T-helper 2 cell treated with Interferon-gamma antibody and Interleukin-4, amounts not matched to agents 5 μg/mL and 100 μg/mL, for 36 hours (primary cell): Measurements from ENCODE around the gene MYCBP2.

ENCODE experiments used
- DNase-seq: peaks from one replicate; pipeline ENCODE4 v3.0.0; 2021; ENCODE audit warnings: low spot score
- H3K27ac Mint-ChIP-seq: one replicate; pipeline ENCODE4 v1.8.0; 2021; ENCODE audit warnings: mild to moderate bottlenecking, mixed read lengths
- H3K27me3 Mint-ChIP-seq: one replicate; pipeline ENCODE4 v1.8.0; 2021; ENCODE audit warnings: low read depth, mixed read lengths
- H3K36me3 Mint-ChIP-seq: one replicate; pipeline ENCODE4 v1.8.0; 2021; ENCODE audit warnings: low read depth, mixed read lengths
- H3K4me1 Mint-ChIP-seq: one replicate; pipeline ENCODE4 v1.8.0; 2021; ENCODE audit warnings: low read depth, mixed read lengths
- H3K4me3 Mint-ChIP-seq: one replicate; pipeline ENCODE4 v1.8.0; 2022; ENCODE audit warnings: mild to moderate bottlenecking, moderate library complexity, mixed read lengths
- H3K9me3 Mint-ChIP-seq: one replicate; pipeline ENCODE4 v1.8.0; 2021; ENCODE audit warnings: mixed read lengths

Gene MYCBP2

DNA sequence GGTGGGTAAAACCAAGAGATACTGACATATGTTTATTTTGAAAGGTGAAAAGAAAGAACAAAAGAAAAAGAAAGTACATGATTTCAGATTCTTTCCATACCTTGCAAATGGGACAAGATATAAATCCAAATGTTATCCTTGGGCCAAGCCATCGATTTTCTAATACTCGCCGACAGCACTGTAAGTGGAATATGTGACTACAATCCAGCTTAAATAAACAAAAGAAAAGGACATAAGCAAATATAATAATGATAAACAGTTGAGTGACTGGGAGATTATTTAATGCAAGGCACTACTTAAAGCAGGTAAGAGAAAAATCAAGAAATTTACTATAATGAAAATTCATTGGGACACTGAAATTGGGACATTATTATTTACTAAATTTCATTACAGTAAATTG is 270.0 kb downstream of the MYCBP2 start:
- H3K36me3 Mint-ChIP-seq: peaks cover 38% of the 10 kb centered on the region
- H3K27me3 Mint-ChIP-seq: no peaks in the 10 kb centered on the region
- H3K27ac Mint-ChIP-seq: peak overlapping the region; percentile 41

DNA sequence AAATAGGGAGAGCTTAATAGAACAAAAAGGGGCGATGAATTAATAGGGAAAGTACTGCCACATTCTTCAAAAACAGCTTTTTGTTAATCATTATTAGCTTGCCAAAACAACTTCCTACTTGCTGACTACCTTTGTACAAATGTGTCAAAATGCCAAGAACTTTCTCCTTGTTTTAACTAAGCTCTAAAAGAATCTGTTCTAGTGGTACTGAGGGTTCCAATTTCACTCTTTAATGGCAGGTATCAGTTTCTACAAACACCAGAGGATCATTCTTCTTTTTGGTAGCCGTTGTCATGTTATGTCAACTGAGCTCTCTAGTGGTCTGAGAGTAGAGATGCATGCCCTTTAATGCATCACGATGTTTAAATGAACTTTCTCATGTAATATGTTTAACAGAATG is 270.5 kb downstream of the MYCBP2 start:
- no peak overlapping the region for H3K27ac Mint-ChIP-seq

More for the DNA sequence above, 270.0 kb downstream of the MYCBP2 start:
- no peaks in the 10 kb centered on the region for H3K4me1 Mint-ChIP-seq
- DNase-seq: no peak
- H3K9me3 Mint-ChIP-seq: no peaks in the 10 kb centered on the region
- H3K4me3 Mint-ChIP-seq: no peak overlapping the region

DNA sequence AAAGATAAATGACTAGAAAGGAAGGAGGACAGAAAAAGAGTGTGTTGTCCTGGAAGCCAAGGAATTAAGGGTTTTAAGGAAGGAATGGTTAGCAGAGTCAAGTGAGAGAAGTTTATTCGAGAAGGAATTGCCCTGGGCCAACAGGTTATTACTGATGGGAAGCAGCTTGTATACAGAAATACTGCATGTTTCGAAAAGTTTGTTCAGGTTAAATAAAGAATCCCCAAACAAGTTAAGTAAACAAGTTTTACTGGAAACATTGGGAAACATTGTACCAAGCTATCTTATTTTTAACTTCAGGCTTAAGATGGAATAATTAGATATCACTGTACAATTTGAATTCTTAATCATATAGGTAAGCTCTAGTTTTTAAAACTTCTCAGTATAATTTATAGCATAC is 271.7 kb downstream of the MYCBP2 start:
- Mint-ChIP-seq H3K9me3 (no peaks in the 10 kb centered on the region), H3K27me3 (no peaks in the 10 kb centered on the region), H3K4me3 (no peak overlapping the region), H3K4me1 (no peaks in the 10 kb centered on the region), H3K36me3 (peaks cover 43% of the 10 kb centered on the region), H3K27ac (no peak overlapping the region)
- DNase-seq: no peak

More for the DNA sequence above, 270.5 kb downstream of the MYCBP2 start:
- DNase-seq: no peak
- Mint-ChIP-seq H3K9me3 (no peaks in the 10 kb centered on the region), H3K4me1 (no peaks in the 10 kb centered on the region), H3K36me3 (peaks cover 37% of the 10 kb centered on the region), H3K27me3 (no peaks in the 10 kb centered on the region), H3K4me3 (no peak overlapping the region)

DNA sequence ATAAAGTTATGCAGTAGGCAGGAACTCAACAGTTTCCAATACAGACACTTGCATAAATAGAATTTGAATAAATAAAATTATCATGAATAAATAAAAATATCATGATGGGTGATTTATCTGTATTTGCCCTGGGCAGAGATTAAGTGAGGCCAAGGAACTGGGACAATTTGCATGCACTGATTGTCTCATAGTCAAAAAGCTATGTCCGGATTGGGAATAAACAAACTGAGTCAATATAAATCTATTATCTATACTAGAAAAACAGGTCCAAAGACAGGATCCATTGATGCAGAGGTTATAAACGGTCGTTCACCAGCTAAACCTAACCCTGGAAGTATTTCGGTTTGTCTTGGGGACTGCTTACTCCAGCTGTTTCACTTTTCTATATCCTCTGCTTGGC is 273.7 kb downstream of the MYCBP2 start:
- Mint-ChIP-seq H3K9me3 (no peaks in the 10 kb centered on the region), H3K4me1 (no peaks in the 10 kb centered on the region), H3K36me3 (peaks cover 55% of the 10 kb centered on the region), H3K27ac (no peak overlapping the region), H3K4me3 (no peak overlapping the region), H3K27me3 (no peaks in the 10 kb centered on the region)
- DNase-seq: no peak

DNA sequence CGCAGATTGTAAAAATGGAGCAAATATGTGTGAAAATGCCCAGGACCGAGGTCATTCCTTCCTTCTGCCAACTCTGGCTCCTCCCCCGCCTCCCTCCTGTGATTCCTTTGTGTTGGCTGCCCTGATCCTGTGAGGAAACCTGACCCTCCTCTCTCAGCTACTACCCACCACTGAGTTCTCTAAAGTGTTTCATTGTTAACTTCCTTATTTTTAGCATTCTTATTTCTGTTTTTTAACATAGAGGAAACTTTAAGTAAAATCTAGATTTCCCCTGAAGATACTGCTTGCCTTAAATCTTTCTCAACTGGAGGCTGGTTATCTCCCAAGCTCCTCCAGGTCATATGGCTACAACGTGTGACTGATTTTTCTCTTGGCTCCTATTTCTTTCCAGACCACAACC is 278.2 kb downstream of the MYCBP2 start:
- Mint-ChIP-seq H3K36me3 (peaks cover 54% of the 10 kb centered on the region), H3K4me3 (no peak overlapping the region), H3K27ac (no peak overlapping the region), H3K27me3 (no peaks in the 10 kb centered on the region), H3K9me3 (no peaks in the 10 kb centered on the region), H3K4me1 (no peaks in the 10 kb centered on the region)
- DNase-seq: no peak

DNA sequence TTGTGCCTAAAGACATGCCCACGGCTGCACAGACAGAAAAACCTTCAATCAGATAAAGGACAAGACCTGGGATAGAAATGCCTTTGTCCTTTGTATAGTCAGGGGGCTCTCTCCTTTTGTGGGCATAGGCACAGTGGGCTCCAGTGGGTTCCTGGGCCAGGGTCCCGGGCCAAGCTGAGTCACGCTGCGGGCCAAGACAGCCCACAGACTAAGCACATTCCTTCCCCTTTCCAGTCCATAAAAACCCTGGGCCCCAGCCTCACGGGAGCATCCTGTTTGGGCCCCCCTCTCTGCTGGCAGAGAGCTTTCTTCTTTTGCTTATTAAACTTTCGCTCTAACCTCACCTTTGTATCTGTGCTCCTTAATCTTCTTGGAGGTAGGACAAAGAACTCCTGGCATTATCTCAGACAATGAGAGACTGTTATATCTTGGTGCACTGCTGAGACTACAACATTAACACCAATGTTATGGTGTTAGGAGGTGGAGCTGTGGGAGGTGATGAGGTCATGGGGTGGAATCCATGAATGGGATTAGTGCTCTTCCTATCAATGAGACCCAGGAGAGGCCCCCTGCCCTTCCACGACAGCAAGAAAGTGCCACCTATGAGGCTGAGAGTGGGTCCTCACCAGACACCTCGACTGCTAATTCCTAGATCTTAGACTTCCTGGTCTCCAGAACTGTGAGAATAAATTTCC is 279.1 kb downstream of the MYCBP2 start:
- Mint-ChIP-seq H3K27ac (no peak overlapping the region), H3K36me3 (peaks cover 53% of the 10 kb centered on the region), H3K4me3 (no peak overlapping the region), H3K9me3 (no peaks in the 10 kb centered on the region), H3K4me1 (no peaks in the 10 kb centered on the region), H3K27me3 (no peaks in the 10 kb centered on the region)
- no peak for DNase-seq

DNA sequence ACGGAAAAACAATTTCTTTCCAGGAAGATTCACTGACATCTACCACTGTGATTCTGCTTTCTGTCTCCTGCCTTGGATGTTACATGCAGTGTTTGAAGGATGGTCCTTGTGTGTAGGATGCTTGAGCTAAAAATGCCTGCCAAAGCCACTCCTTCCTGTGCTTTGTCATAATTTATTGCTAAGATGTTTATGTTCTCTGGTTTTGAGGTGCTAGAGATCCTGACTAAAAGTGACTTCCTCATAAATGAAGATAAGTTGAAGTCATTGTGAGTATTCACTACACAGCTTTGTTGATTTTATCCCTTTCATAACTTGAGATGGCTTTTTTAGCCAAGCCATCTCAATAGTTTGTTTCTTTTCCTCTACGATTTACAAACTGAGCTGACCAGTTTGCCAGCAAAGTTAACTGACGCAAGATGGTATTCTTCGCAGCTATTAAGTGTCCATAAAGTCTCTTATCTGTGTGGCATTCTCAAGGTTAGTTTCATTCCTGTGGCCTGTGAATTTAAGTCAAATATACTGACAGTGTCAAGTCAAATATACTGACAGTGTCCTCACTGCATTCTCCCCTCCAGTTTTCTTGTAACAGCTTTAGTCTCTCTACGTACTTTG is 284.2 kb downstream of the MYCBP2 start:
- no peak overlapping the region for H3K27ac Mint-ChIP-seq
- DNase-seq: no peak
- peaks cover 23% of the 10 kb centered on the region for H3K36me3 Mint-ChIP-seq

DNA sequence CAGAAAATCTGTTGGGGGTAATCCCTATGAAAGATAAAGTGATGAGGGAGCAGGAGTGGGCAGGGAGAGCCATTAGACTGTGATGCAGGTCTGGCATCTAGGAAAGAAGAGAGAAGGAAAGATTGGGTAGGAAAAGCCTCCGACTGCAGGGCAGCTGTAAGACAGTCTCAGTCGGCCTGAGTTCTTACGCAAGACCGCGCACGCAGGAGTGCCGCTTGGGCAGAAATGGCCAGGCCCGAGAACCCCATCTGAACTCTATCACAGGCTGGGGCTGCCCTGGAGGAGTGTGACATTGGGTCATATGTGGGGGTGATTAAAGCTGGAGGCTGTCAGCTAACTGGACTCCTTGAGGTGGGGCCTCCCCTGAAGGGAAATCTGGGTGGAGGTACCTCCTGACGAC is 286.1 kb downstream of the MYCBP2 start:
- Mint-ChIP-seq H3K27ac (no peak overlapping the region), H3K9me3 (no peaks in the 10 kb centered on the region), H3K4me3 (no peak overlapping the region), H3K27me3 (no peaks in the 10 kb centered on the region), H3K36me3 (peaks cover 10% of the 10 kb centered on the region), H3K4me1 (no peaks in the 10 kb centered on the region)
- no peak for DNase-seq

More for the DNA sequence above, 284.2 kb downstream of the MYCBP2 start:
- Mint-ChIP-seq H3K4me3 (no peak overlapping the region), H3K27me3 (no peaks in the 10 kb centered on the region), H3K4me1 (no peaks in the 10 kb centered on the region), H3K9me3 (no peaks in the 10 kb centered on the region)

DNA sequence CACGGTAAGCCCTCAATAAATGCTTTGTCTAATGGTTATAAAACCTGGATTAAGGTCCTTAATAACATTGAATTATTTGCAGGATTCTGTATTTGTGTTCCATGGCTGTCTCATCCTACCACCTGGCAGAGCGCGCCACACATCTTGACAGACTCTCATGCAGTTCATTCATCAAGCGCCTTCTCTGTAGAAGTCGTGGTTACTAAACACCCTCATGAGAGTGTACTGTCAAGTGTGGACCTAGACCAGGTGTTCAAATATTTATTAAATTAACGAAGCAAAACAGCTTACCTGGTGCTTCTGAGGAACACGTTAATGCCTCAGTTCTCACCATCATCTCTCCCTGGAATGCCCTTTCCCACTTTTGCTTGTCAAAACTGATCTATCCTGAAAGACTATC is 286.8 kb downstream of the MYCBP2 start:
- Mint-ChIP-seq H3K4me1 (no peaks in the 10 kb centered on the region), H3K9me3 (no peaks in the 10 kb centered on the region), H3K36me3 (peaks cover 8% of the 10 kb centered on the region), H3K4me3 (no peak overlapping the region), H3K27ac (no peak overlapping the region), H3K27me3 (no peaks in the 10 kb centered on the region)
- no peak for DNase-seq

DNA sequence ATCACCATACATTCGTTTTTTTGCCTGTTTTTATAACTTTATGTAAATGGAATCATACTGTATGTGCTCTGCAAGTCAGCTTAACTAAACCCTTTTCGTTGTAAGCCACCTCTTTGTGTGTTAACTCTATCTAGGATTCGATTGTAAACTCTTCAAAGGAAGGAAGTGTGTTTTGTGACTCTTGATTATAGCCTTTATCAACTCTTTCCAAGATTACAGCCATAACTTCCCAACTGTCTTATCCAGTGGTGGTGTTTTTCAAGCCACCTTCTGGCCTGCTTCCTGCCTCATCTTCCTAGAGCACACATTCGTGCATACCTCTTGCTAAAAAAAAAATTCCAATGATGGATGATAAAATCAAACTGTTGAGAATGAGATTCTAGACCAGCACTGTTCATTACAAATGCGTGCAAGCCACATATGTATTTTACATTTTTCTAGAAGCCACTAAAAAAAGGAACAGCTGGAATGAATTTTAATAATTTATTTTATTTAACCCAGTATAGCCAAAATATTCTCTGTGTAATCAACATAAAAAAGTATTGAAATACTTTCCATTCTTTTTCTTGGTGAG is 287.9 kb downstream of the MYCBP2 start:
- H3K9me3 Mint-ChIP-seq: no peaks in the 10 kb centered on the region
- H3K4me1 Mint-ChIP-seq: no peaks in the 10 kb centered on the region
- peaks cover 2% of the 10 kb centered on the region for H3K36me3 Mint-ChIP-seq
- H3K4me3 Mint-ChIP-seq: no peak overlapping the region
- H3K27me3 Mint-ChIP-seq: no peaks in the 10 kb centered on the region
- no peak for DNase-seq
- no peak overlapping the region for H3K27ac Mint-ChIP-seq

DNA sequence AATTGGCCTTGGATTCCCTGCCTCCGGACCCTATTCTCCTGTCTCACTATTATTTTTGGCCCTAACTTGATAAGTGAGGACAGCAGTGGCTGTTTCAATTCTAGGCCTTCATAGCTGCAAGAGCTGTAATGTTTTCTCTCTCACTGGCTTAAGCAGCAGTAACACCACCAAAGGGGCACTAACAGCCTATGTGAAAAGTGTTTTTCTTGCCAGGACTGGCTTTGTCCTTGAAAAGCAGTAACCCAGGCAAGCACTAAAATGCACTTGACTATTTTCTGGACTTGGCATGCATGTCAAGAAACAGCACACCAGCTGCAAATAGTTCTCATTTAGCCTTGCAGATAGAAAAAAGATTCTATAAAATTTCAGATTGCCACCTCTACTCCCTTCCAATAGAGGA is 290.6 kb downstream of the MYCBP2 start:
- Mint-ChIP-seq H3K4me3 (no peak overlapping the region), H3K36me3 (peaks cover 2% of the 10 kb centered on the region), H3K4me1 (peaks cover 2% of the 10 kb centered on the region), H3K9me3 (no peaks in the 10 kb centered on the region), H3K27me3 (no peaks in the 10 kb centered on the region), H3K27ac (no peak overlapping the region)
- DNase-seq: no peak

DNA sequence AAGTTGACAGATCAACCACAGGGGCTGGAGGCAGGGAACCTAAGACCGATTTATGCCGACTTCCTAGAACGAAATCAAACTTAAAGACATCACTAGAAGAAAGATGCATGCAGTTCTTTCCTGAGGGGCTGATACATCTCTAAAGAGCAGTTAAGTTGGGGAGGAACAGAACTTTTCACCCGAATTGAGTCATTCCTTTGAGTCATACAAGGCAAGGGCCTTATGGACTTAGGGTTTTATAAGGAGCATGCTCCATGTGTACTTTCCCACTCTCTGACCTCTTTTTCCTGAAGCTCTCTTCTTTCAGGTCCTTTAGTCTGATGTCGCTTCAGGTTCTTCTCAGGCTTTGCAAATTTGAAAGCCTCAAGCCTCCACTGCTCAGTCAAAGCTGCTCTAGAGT is 292.0 kb downstream of the MYCBP2 start:
- no peak overlapping the region for H3K4me3 Mint-ChIP-seq
- DNase-seq: no peak
- no peak overlapping the region for H3K27ac Mint-ChIP-seq
- peaks cover under 1% of the 10 kb centered on the region for H3K27me3 Mint-ChIP-seq
- peaks cover 3% of the 10 kb centered on the region for H3K36me3 Mint-ChIP-seq
- peaks cover 2% of the 10 kb centered on the region for H3K4me1 Mint-ChIP-seq
- H3K9me3 Mint-ChIP-seq: peaks cover under 1% of the 10 kb centered on the region

DNA sequence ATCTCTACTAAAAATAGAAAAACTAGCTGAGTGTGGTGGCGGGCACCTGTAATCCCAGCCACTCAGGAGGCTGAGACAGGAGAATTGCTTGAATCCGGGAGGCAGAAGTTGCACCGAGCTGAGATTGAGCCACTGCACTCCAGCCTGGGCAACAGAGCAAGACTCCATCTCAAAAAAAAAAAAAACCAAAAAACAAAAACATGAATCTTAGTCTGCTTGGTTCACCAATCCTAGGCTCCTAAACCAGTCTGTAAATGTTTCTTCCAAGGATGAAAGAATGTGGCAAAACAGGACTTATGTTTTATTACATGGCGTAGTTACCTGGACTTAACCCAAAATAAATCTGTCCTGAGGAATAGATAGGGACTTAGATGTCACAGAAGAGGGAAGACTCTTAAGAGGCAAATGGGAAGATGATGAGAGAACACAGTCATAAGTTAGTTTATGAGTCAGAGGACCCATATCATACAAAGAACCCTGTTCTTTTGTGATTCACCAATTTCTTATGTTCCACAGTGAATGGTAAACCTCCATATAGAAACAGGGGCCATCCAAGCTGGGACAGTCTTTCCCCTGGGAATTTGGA is 293.1 kb downstream of the MYCBP2 start:
- H3K27ac Mint-ChIP-seq: no peak overlapping the region
- peaks cover 3% of the 10 kb centered on the region for H3K9me3 Mint-ChIP-seq
- peaks cover 4% of the 10 kb centered on the region for H3K27me3 Mint-ChIP-seq
- no peak overlapping the region for H3K4me3 Mint-ChIP-seq
- DNase-seq: no peak
- peaks cover 2% of the 10 kb centered on the region for H3K4me1 Mint-ChIP-seq
- H3K36me3 Mint-ChIP-seq: peaks cover 4% of the 10 kb centered on the region

DNA sequence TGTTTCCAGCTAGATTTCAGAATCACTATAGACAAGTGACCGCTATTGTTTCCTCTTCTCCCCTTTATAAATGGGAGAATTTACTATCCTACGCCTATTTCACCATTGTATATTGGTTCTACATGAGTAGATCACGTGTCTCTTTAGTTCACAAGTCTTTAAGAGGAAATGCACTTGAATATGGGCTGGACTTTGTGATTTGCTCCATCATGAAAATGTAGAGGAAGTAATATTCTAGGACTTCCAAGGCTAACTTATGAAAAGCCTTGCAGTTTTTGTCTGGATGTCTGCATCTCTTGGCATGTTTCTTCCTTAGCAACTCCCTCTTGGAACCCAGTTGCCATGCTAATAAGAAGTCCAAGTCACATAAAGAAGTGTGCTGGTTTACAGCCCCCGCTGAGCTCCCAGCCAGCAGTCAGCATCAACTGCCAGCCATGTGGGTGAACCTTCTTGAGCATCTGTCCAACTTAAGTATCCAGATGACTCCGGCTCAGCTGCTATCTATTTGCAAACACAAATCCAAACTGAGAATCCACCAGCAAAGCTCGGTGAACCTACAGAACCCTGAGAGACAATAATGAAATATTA is 295.1 kb downstream of the MYCBP2 start:
- Mint-ChIP-seq H3K27me3 (peaks cover 4% of the 10 kb centered on the region), H3K4me3 (no peak overlapping the region), H3K4me1 (peaks cover 13% of the 10 kb centered on the region), H3K36me3 (peaks cover 5% of the 10 kb centered on the region), H3K9me3 (peaks cover 3% of the 10 kb centered on the region), H3K27ac (no peak overlapping the region)
- DNase-seq: no peak
